HUES64 (cell line): ENCODE measurements around the gene RNF115.

Source experiments
- H3K27ac ChIP-seq: 2 replicates; pipeline ENCODE4 v1.7.0; 2013; ENCODE audit warnings: low read depth, low read length, inconsistent platforms
- H3K27me3 ChIP-seq: 2 replicates; pipeline ENCODE4 v1.6.1; 2013; ENCODE audit warnings: mild to moderate bottlenecking, low read length; ENCODE audit not compliant: insufficient read depth
- H3K36me3 ChIP-seq: 2 replicates; pipeline ENCODE4 v1.6.1; 2013; ENCODE audit warnings: mild to moderate bottlenecking, low read length; ENCODE audit not compliant: insufficient read depth
- H3K4me1 ChIP-seq: 2 replicates; pipeline ENCODE4 v1.6.1; 2013; ENCODE audit warnings: mild to moderate bottlenecking, low read length, moderate library complexity; ENCODE audit not compliant: insufficient read depth
- H3K4me3 ChIP-seq: 2 replicates; pipeline ENCODE4 v1.5.1; 2013; ENCODE audit warnings: mild to moderate bottlenecking, low read length, moderate library complexity
- H3K9ac ChIP-seq: 2 replicates; pipeline ENCODE4 v1.6.1; 2013; ENCODE audit warnings: mild to moderate bottlenecking, low read depth, low read length
- H3K9me3 ChIP-seq: 2 replicates; pipeline ENCODE4 v1.6.1; 2013; ENCODE audit warnings: low read depth, low read length; ENCODE audit not compliant: insufficient read depth
- WGBS: fragments of 150-250, 120-280 bp; methylation state at CpG from one replicate; pipeline ENCODE4 v1.1.7; 2013; ENCODE audit warnings: missing lambda C conversion rate; 5-methylcytosine and 5-hydroxymethylcytosine counted together

The RNF115 gene

GRCh38 chr1:145689922-145690321 is 134.0 kb downstream of the RNF115 start:
- H3K4me3 ChIP-seq = no peak overlapping the region
- no peaks in the 10 kb centered on the region for H3K4me1 ChIP-seq
- no peak overlapping the region for H3K27ac ChIP-seq
- WGBS = 90% methylated on average over 6 of the region's 6 CpGs
- H3K27me3 ChIP-seq = no peaks in the 10 kb centered on the region
- no peaks in the 10 kb centered on the region for H3K9me3 ChIP-seq
- H3K36me3 ChIP-seq = no peaks in the 10 kb centered on the region
- H3K9ac ChIP-seq = no peak overlapping the region

- H3K27ac ChIP-seq = no peak overlapping the region
These were observed 135.0 kb downstream of the RNF115 start for GRCh38 chr1:145688924-145689323.

More at GRCh38 chr1:145688924-145689323, 135.0 kb downstream of the RNF115 start:
- 96% methylated on average over 6 of the region's 6 CpGs for WGBS
- Histone ChIP-seq H3K9me3 (no peaks in the 10 kb centered on the region), H3K9ac (no peak overlapping the region), H3K4me1 (no peaks in the 10 kb centered on the region), H3K27me3 (no peaks in the 10 kb centered on the region), H3K36me3 (no peaks in the 10 kb centered on the region), H3K4me3 (no peak overlapping the region)
